K562 (cell line): Measurements from ENCODE around the gene TPCN1. TPM values are rescaled to one million over a fixed set of nuclear protein-coding genes. Genes with fewer than 3 reads are reported as not detected.

ENCODE experiments used
- ATF4 ChIP-seq: fragments of 450-650 bp; formaldehyde crosslinking; IDR thresholded peaks from 2 replicates; pipeline ENCODE4 v1.4.0; 2022; ENCODE audit warnings: mild to moderate bottlenecking, moderate library complexity
- COPS2 ChIP-seq: fragments of 450-650 bp; conservative IDR thresholded peaks from 2 replicates; pipeline ENCODE4 v1.6.1; 2016; ENCODE audit warnings: mild to moderate bottlenecking, moderate library complexity
- ESRRA ChIP-seq: fragments of 450-650 bp; IDR thresholded peaks from 2 replicates; pipeline ENCODE4 v1.6.1; 2014; ENCODE audit warnings: low read depth, mild to moderate bottlenecking, moderate library complexity, borderline replicate concordance
- EZH2 ChIP-seq: IDR thresholded peaks from 2 replicates; pipeline ENCODE4 v1.6.1; 2012; ENCODE audit warnings: low read depth, mild to moderate bottlenecking, inconsistent platforms, low read length, borderline replicate concordance
- FOS ChIP-seq: IDR thresholded peaks from 3 replicates; pipeline ENCODE4 v1.6.1; 2011; ENCODE audit not compliant: insufficient read length; ENCODE audit errors: extremely low read depth
- GABPA ChIP-seq: fragments of 200-800 bp; sonication (Bioruptor generic); conservative IDR thresholded peaks from 2 replicates; pipeline ENCODE4 v1.6.1; 2016; ENCODE audit warnings: low read depth, missing genetic modification characterization, missing compliant biosample characterization
- KLF13 ChIP-seq: fragments of 450-650 bp; IDR thresholded peaks from 2 replicates; pipeline ENCODE4 v1.6.1; 2016; ENCODE audit warnings: missing genetic modification characterization, low read depth, mild to moderate bottlenecking, missing compliant biosample characterization, moderate library complexity, borderline replicate concordance
- MYC ChIP-seq, 2 experiments: fragments of 250-450 bp in 1 of 2; sonication (Bioruptor Pico) in 1 of 2; IDR thresholded peaks; 2 replicates each; pipeline versions ENCODE4 v1.5.1 to v1.6.1; 2012 to 2021; ENCODE audit warnings: low read depth in 2 of 2, borderline replicate concordance in 1 of 2, improper control_type of control experiment in 1 of 2, low read length in 1 of 2, mild to moderate bottlenecking in 1 of 2, moderate library complexity in 1 of 2
- OTX1 ChIP-seq: fragments of 450-650 bp; formaldehyde crosslinking; IDR thresholded peaks from 2 replicates; pipeline ENCODE4 v1.4.0; 2022; ENCODE audit warnings: mild to moderate bottlenecking
- PHB ChIP-seq: fragments of 250-450 bp; sonication (Bioruptor Pico); IDR thresholded peaks from 2 replicates; pipeline ENCODE4 v1.5.0; 2021
- RNF219 ChIP-seq: fragments of 250-450 bp; sonication (Bioruptor Pico); IDR thresholded peaks from 2 replicates; pipeline ENCODE4 v1.5.0; 2022; ENCODE audit warnings: mild to moderate bottlenecking
- SAFB ChIP-seq: fragments of 200-400 bp; formaldehyde crosslinking; IDR thresholded peaks from 2 replicates; pipeline ENCODE4 v1.6.1; 2017; ENCODE audit warnings: low read depth, low read length, borderline replicate concordance
- TEAD4 ChIP-seq, 2 experiments: sonication (generic) in 1 of 2; formaldehyde crosslinking in 1 of 2; IDR thresholded peaks; 2 replicates each; pipeline versions ENCODE4 v1.6.1 to v1.8.0; 2012 to 2022; ENCODE audit warnings: borderline replicate concordance in 1 of 2, inconsistent platforms in 1 of 2, low read length in 1 of 2, mild to moderate bottlenecking in 1 of 2, missing genetic modification reagents in 1 of 2
- ZNF280B ChIP-seq: fragments of 250-450 bp; sonication (Bioruptor Pico); IDR thresholded peaks from 2 replicates; pipeline ENCODE4 v1.5.1; 2021; ENCODE audit warnings: mild to moderate bottlenecking
- polyA plus RNA-seq, 8 experiments: library from polyadenylated mRNA; depleted of rRNA in 4 of 8; stranded (reverse) in 5 of 8; unstranded in 3 of 8; fragments of >200 nt; fragmentation: Nextera tagmentation in 2 of 8; fragmentation: Illumina TruSeq in 1 of 8; extraction: Ambion mirVana in 2 of 8; extraction: Trizol in 1 of 8; gene quantifications; 2 replicates each; pipeline versions ENCODE4 v1.2.1 to v1.2.3, GENCODE V29; 2011 to 2014; ENCODE audit warnings: inconsistent platforms in 1 of 8, missing spikeins in 1 of 8
- total RNA-seq, 7 experiments: library from RNA; depleted of rRNA in 6 of 7; stranded (reverse); fragments of >200 nt in 6 of 7; fragmentation: Illumina TruSeq in 2 of 7; extraction: Trizol in 2 of 7; gene quantifications; 2 replicates each; pipeline versions ENCODE4 v1.2.1 to v1.2.3, GENCODE V29; 2011 to 2021; ENCODE audit warnings: low replicate concordance in 1 of 7
- TF ChIP-seq, protein P1 (sequence below): fragments of 200-800 bp; sonication (Bioruptor generic); IDR thresholded peaks from 2 replicates; pipeline ENCODE4 v1.6.1; 2016; ENCODE audit warnings: missing genetic modification characterization, missing compliant biosample characterization

Gene TPCN1
- total and polyA plus RNA-seq, 9 of the 15 experiments (the other 6 are each of a cell fraction or from before 2014, with no cell fraction given): 0.80 to 23.8 (median 7.4) TPM

GRCh38 chr12:113208041-113208934, 13.0 kb upstream of the TPCN1 start (continued):
- TF ChIP-seq ATF4 (no peak), FOS (no peak), SAFB (no peak), KLF13 (tag) (no peak), GABPA (peak; percentile 50), MYC (IDR thresholded peaks at IDR 0.05; ENCODE audit: low read depth, low read length) (no peak), MYC (CRISPR knock-in tag; IDR thresholded peaks at IDR 0.05; ENCODE audit: borderline replicate concordance, low read depth) (no peak), COPS2 (no peak), EZH2 (no peak), RNF219 (CRISPR knock-in tag) (no peak), OTX1 (CRISPR knock-in tag) (0 out of 2 replicates have a peak, but pooled peaks have one; percentile 47), PHB (CRISPR knock-in tag) (no peak), ESRRA (peak; percentile 94; the same call in 1 of the 2 replicates), TEAD4 (IDR thresholded peaks at IDR 0.05; ENCODE audit: low read length) (peak; percentile 68; the same call in 1 of the 2 replicates), TEAD4 (CRISPR knock-in tag; IDR thresholded peaks at IDR 0.05; ENCODE audit: borderline replicate concordance) (no peak), ZNF280B (no peak)
- TF ChIP-seq, protein P1, sequence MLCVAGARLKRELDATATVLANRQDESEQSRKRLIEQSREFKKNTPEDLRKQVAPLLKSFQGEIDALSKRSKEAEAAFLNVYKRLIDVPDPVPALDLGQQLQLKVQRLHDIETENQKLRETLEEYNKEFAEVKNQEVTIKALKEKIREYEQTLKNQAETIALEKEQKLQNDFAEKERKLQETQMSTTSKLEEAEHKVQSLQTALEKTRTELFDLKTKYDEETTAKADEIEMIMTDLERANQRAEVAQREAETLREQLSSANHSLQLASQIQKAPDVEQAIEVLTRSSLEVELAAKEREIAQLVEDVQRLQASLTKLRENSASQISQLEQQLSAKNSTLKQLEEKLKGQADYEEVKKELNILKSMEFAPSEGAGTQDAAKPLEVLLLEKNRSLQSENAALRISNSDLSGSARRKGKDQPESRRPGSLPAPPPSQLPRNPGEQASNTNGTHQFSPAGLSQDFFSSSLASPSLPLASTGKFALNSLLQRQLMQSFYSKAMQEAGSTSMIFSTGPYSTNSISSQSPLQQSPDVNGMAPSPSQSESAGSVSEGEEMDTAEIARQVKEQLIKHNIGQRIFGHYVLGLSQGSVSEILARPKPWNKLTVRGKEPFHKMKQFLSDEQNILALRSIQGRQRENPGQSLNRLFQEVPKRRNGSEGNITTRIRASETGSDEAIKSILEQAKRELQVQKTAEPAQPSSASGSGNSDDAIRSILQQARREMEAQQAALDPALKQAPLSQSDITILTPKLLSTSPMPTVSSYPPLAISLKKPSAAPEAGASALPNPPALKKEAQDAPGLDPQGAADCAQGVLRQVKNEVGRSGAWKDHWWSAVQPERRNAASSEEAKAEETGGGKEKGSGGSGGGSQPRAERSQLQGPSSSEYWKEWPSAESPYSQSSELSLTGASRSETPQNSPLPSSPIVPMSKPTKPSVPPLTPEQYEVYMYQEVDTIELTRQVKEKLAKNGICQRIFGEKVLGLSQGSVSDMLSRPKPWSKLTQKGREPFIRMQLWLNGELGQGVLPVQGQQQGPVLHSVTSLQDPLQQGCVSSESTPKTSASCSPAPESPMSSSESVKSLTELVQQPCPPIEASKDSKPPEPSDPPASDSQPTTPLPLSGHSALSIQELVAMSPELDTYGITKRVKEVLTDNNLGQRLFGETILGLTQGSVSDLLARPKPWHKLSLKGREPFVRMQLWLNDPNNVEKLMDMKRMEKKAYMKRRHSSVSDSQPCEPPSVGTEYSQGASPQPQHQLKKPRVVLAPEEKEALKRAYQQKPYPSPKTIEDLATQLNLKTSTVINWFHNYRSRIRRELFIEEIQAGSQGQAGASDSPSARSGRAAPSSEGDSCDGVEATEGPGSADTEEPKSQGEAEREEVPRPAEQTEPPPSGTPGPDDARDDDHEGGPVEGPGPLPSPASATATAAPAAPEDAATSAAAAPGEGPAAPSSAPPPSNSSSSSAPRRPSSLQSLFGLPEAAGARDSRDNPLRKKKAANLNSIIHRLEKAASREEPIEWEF (CRISPR knock-in tag): no peak
